A549 (cell line): ENCODE measurements around the gene SEMA3C. TPM values are rescaled to one million over a fixed set of nuclear protein-coding genes. Genes with fewer than 3 reads are reported as not detected.
A peak's percentile ranks its signal among the peaks of the same experiment; 100 is the strongest.

ENCODE experiments used
- ATAC-seq, 2 experiments: fragments of 200-7000 bp in 1 of 2; fragments of >200 bp in 1 of 2; cut with Nextera tagmentation in 1 of 2; cut with Tn5 transposase in 1 of 2; 3 replicates each; pipeline versions ENCODE4 v1.8.0 to v1.9.1; 2018 to 2020; ENCODE audit warnings: mild to moderate bottlenecking in 1 of 2, moderate library complexity in 1 of 2
- CTCF ChIA-PET: fragments of 300-600 bp; sonication (Branson Sonifier 250); formaldehyde crosslinking; extraction: SDS; loops from one replicate; lab custom pipeline; 2021; ENCODE audit warnings: antibody characterized with exemption, inconsistent platforms; lab: Yijun Ruan, JAX
- POLR2A ChIA-PET: fragments of 350-600 bp; formaldehyde crosslinking; extraction: SDS; loops from one replicate; lab custom pipeline; 2021; ENCODE audit warnings: antibody characterized with exemption, inconsistent platforms; lab: Yijun Ruan, JAX
- DNase-seq, 2 experiments: peaks; one replicate each; pipeline versions ENCODE4 v3.0.0 to v3.0.0-alpha.2; 2011 to 2016; ENCODE audit warnings: low read depth in 1 of 2, low spot score in 1 of 2
- FAIRE-seq: peaks from 2 replicates; lab custom pipeline; 2011; peaks lifted over from hg19 to GRCh38; lab: Jason Lieb, UNC
- H3K27ac ChIP-seq, 2 experiments: fragments of >200 bp; sonication (Bioruptor Twin); formaldehyde crosslinking; 3 replicates each; pipeline ENCODE4 v1.5.1; 2016 to 2017
- H3K4me1 ChIP-seq: fragments of >200 bp; sonication (Bioruptor Twin); formaldehyde crosslinking; 3 replicates; pipeline ENCODE4 v1.6.1; 2016
- H3K4me2 ChIP-seq: fragments of >200 bp; sonication (Bioruptor Twin); formaldehyde crosslinking; 3 replicates; pipeline ENCODE4 v1.6.1; 2016
- H3K4me3 ChIP-seq: fragments of >200 bp; sonication (Bioruptor Twin); formaldehyde crosslinking; 3 replicates; pipeline ENCODE4 v1.5.1; 2016
- H3K9me3 ChIP-seq: fragments of >200 bp; sonication (Bioruptor Twin); formaldehyde crosslinking; 3 replicates; pipeline ENCODE4 v1.6.1; 2016
- CBX2 ChIP-seq: fragments of 200-600 bp; sonication (generic); IDR thresholded peaks from 2 replicates; pipeline ENCODE4 v1.6.1; 2016; ENCODE audit warnings: low read depth, mild to moderate bottlenecking, borderline replicate concordance
- CBX8 ChIP-seq: fragments of 200-600 bp; sonication (generic); IDR thresholded peaks from 2 replicates; pipeline ENCODE4 v1.6.1; 2016
- FOSL2 ChIP-seq, 2 experiments: fragments of 450-650 bp in 1 of 2; fragments of >200 bp in 1 of 2; sonication (Bioruptor Twin) in 1 of 2; formaldehyde crosslinking; IDR thresholded peaks; 2 replicates each; pipeline versions ENCODE4 v1.5.0 to v1.6.1; 2016 to 2020; ENCODE audit warnings: mild to moderate bottlenecking in 1 of 2, moderate library complexity in 1 of 2
- FOXS1 ChIP-seq: fragments of 250-450 bp; sonication (Bioruptor Pico); IDR thresholded peaks from 2 replicates; pipeline ENCODE4 v1.5.0; 2020; ENCODE audit warnings: mild to moderate bottlenecking, moderate library complexity
- HOXB13 ChIP-seq: fragments of 250-450 bp; sonication (Bioruptor Pico); IDR thresholded peaks from 2 replicates; pipeline ENCODE4 v1.5.0; 2020; ENCODE audit warnings: low read depth, mild to moderate bottlenecking, moderate library complexity
- NR3C1 ChIP-seq: fragments of >200 bp; sonication (Bioruptor Twin); formaldehyde crosslinking; IDR thresholded peaks from 3 replicates; pipeline ENCODE4 v1.6.1; 2017
- RAD21 ChIP-seq, 2 experiments: fragments of >200 bp in 1 of 2; sonication (Bioruptor Twin) in 1 of 2; formaldehyde crosslinking in 1 of 2; IDR thresholded peaks in 1 of 2; conservative IDR thresholded peaks in 1 of 2; 2 replicates in 1 of 2; 3 replicates in 1 of 2; pipeline ENCODE4 v1.6.1; 2012 to 2018; ENCODE audit warnings: inconsistent platforms in 1 of 2
- RNF2 ChIP-seq: fragments of 200-600 bp; sonication (generic); IDR thresholded peaks from 2 replicates; pipeline ENCODE4 v1.6.1; 2016; ENCODE audit warnings: low read depth, mild to moderate bottlenecking, antibody characterized with exemption, moderate library complexity, borderline replicate concordance
- SMC3 ChIP-seq: fragments of >200 bp; sonication (Bioruptor Twin); formaldehyde crosslinking; IDR thresholded peaks from 3 replicates; pipeline ENCODE4 v1.6.1; 2018; ENCODE audit warnings: inconsistent platforms
- TFCP2L1 ChIP-seq: fragments of 250-450 bp; sonication (Bioruptor Pico); IDR thresholded peaks from 2 replicates; pipeline ENCODE4 v1.5.0; 2021; ENCODE audit warnings: mild to moderate bottlenecking
- TP53 ChIP-seq: fragments of 250-450 bp; sonication (Bioruptor Pico); IDR thresholded peaks from 2 replicates; pipeline ENCODE4 v1.5.0; 2021; ENCODE audit warnings: mild to moderate bottlenecking, moderate library complexity
- ZSCAN20 ChIP-seq: fragments of 250-450 bp; sonication (Bioruptor Pico); IDR thresholded peaks from 2 replicates; pipeline ENCODE4 v1.8.0; 2022; ENCODE audit warnings: mild to moderate bottlenecking, moderate library complexity
- WGBS: methylation state at CpG from one replicate; pipeline ENCODE4 v1.1.6; 2017; ENCODE audit errors: missing lambda C conversion rate; 5-methylcytosine and 5-hydroxymethylcytosine counted together
- polyA plus RNA-seq, 4 experiments: library from polyadenylated mRNA; depleted of rRNA in 3 of 4; stranded (reverse); fragments of >200 nt; fragmentation: RNase III in 1 of 4; extraction: RNeasy Plus Mini Kit Qiagen cat#74134 plus additional on column Dnase treatment in 1 of 4; gene quantifications; 2 replicates in 3 of 4; 3 replicates in 1 of 4; pipeline ENCODE4 v1.2.3, GENCODE V29; 2011 to 2017
- TF ChIP-seq, protein P1 (sequence below): IDR thresholded peaks from 2 replicates; pipeline ENCODE4 v1.6.1; 2012
- TF ChIP-seq, protein P2 (sequence below): fragments of 200-600 bp; sonication (generic); IDR thresholded peaks from 2 replicates; pipeline ENCODE4 v1.6.1; 2016; ENCODE audit warnings: antibody characterized with exemption, mild to moderate bottlenecking, moderate library complexity
- TF ChIP-seq, protein P3 (sequence below): fragments of >200 bp; sonication (Bioruptor Twin); formaldehyde crosslinking; IDR thresholded peaks from 3 replicates; pipeline ENCODE4 v1.6.1; 2016
- TF ChIP-seq, protein P4 (sequence below): fragments of 250-450 bp; sonication (Bioruptor Pico); IDR thresholded peaks from 2 replicates; pipeline ENCODE4 v1.5.0; 2021; ENCODE audit warnings: mild to moderate bottlenecking, moderate library complexity, borderline replicate concordance
- TF ChIP-seq, protein P5 (sequence below): IDR thresholded peaks from 2 replicates; pipeline ENCODE4 v1.6.1; 2012

Gene SEMA3C
- polyA plus RNA-seq, 2 of the 4 experiments (the other 2 are of a cell fraction), result 78.1 to 212 TPM

DNA sequence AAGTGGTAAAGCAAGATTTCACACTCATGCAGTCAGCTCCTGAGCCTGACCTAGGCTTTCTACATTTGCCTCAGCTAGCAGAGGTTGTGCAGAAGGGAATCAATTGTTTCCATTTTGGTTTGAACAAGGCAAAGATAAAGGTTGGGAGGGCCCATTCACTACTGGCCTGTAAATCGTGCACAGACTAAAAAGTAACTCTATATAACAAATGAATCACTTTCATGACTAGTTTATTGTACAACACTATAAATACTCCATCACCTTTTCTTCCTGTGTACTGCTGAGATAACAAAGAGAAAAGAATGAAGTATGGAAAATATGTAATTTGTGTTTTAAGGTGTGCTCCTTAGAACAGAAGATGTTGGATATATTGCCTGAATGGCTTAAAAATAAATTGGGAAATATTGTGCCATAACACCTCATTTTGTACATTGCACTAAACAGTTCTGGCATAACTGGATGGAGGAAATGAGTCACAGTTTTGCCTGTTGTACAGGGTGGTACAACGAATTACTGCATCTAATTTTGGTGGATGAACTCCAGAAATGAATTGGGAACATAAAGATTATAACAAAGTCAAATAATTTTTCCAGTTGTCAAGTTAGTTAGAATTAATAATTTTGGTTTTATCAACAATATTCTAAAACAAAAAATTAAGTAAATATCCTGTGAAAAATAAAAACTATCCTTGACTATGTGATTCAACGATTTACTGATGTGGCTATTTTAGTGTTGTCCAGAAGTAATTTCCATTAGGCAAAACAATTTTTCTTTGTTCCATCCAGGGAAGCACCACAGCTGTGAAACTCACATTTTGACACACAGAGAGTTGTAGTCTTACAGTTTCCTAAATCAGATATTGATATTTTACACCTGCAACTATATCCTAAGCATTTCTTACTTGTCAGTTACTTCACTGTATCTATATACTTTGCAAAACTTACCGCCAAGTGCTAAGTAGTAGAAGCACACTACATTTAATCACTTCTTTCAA, 18.0 kb downstream of the SEMA3C start:
- CTCF ChIA-PET, result no interaction called here
- POLR2A ChIA-PET, result no interaction called here
- Histone ChIP-seq H3K27ac (peak overlapping the region; percentile 57 to 67), H3K4me3 (no peak overlapping the region), H3K4me1 (peaks cover 73% of the 10 kb centered on the region), H3K4me2 (peak overlapping the region; percentile 53), H3K9me3 (no peaks in the 10 kb centered on the region)
- DNase-seq (no peak), FAIRE-seq (no peak), ATAC-seq (peak in 1 of 2 experiments; percentile 26; a peak in 2 of 6 replicates)
- TF ChIP-seq TFCP2L1 (CRISPR knock-in tag) (no peak), FOSL2 (IDR thresholded peaks at IDR 0.05) (no peak), FOSL2 (CRISPR knock-in tag; IDR thresholded peaks at IDR 0.05) (peak; percentile 73), FOXS1 (no peak)
- TF ChIP-seq, protein P1, sequence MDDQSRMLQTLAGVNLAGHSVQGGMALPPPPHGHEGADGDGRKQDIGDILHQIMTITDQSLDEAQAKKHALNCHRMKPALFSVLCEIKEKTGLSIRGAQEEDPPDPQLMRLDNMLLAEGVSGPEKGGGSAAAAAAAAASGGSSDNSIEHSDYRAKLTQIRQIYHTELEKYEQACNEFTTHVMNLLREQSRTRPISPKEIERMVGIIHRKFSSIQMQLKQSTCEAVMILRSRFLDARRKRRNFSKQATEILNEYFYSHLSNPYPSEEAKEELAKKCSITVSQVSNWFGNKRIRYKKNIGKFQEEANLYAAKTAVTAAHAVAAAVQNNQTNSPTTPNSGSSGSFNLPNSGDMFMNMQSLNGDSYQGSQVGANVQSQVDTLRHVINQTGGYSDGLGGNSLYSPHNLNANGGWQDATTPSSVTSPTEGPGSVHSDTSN, result no peak
- TF ChIP-seq, protein P2, sequence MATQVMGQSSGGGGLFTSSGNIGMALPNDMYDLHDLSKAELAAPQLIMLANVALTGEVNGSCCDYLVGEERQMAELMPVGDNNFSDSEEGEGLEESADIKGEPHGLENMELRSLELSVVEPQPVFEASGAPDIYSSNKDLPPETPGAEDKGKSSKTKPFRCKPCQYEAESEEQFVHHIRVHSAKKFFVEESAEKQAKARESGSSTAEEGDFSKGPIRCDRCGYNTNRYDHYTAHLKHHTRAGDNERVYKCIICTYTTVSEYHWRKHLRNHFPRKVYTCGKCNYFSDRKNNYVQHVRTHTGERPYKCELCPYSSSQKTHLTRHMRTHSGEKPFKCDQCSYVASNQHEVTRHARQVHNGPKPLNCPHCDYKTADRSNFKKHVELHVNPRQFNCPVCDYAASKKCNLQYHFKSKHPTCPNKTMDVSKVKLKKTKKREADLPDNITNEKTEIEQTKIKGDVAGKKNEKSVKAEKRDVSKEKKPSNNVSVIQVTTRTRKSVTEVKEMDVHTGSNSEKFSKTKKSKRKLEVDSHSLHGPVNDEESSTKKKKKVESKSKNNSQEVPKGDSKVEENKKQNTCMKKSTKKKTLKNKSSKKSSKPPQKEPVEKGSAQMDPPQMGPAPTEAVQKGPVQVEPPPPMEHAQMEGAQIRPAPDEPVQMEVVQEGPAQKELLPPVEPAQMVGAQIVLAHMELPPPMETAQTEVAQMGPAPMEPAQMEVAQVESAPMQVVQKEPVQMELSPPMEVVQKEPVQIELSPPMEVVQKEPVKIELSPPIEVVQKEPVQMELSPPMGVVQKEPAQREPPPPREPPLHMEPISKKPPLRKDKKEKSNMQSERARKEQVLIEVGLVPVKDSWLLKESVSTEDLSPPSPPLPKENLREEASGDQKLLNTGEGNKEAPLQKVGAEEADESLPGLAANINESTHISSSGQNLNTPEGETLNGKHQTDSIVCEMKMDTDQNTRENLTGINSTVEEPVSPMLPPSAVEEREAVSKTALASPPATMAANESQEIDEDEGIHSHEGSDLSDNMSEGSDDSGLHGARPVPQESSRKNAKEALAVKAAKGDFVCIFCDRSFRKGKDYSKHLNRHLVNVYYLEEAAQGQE, result no peak
- 32% methylated on average over 4 of the region's 4 CpGs for WGBS

DNA sequence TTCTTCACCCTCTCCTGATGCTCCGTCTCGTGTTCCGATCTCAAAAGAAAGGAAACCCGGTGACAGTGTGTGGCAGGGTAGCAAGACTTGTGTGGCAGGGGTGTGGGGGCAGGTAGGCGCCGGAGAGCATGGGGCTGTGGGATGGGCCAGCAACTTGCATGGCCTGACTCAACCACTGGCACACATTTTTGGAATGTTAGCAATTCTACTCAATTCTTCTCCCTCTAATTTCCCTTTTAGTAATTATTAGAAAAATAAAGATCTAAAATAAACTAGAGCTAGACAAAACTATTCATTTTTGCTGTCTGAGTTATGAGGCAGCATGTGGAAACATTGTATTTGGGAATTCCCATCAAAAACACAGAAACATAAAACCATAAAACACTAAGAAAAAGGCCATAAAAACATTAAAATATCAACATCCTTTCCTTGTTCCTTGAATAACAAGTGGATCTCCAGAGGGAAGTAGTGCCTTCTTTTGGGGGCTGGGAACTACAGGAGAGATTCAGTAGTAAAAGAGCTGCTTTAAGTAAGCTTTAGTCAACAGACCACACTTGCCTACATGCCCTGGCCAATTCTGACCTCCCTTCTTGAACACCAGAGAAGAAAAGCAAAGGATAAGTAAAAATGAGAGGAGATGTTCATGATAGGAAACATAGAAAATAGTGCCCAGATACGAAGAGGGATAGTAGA, 21.8 kb downstream of the SEMA3C start:
- ChIA-PET POLR2A (interaction anchor here (1.0 to 1.2 kb wide), 2 partner anchors 9 to 13 kb away, joined by 4 to 5 read pairs; no protein-coding TSS in a partner anchor), CTCF (interaction anchor here (0.7 to 1.4 kb wide), 6 partner anchors 13 to 1156 kb away, joined by 3 to 5 read pairs (median 3); no protein-coding TSS in a partner anchor)
- peak; percentile 37 to 57; a peak in 4 of 6 replicates for ATAC-seq
- WGBS, result 83% methylated on average over 7 of the region's 7 CpGs
- Histone ChIP-seq H3K9me3 (no peaks in the 10 kb centered on the region), H3K27ac (peak overlapping the region; percentile 58 to 76), H3K4me3 (no peak overlapping the region), H3K4me1 (peaks cover 67% of the 10 kb centered on the region), H3K4me2 (peak overlapping the region; percentile 48)
- FAIRE-seq, result peak; percentile 61
- DNase-seq, result no peak
- TF ChIP-seq, protein P2, result no peak
- TF ChIP-seq, protein P1, result no peak
- no peak for TF ChIP-seq RNF2
- no peak for TF ChIP-seq HOXB13 (CRISPR knock-in tag)
- no peak for TF ChIP-seq CBX8
- TF ChIP-seq TP53, result no peak
- no peak for TF ChIP-seq TFCP2L1 (CRISPR knock-in tag)
- no peak for TF ChIP-seq RAD21 (conservative IDR thresholded peaks at IDR 0.05 in 1 of 2, IDR thresholded peaks at IDR 0.05 in 1 of 2)
- TF ChIP-seq, protein P3, sequence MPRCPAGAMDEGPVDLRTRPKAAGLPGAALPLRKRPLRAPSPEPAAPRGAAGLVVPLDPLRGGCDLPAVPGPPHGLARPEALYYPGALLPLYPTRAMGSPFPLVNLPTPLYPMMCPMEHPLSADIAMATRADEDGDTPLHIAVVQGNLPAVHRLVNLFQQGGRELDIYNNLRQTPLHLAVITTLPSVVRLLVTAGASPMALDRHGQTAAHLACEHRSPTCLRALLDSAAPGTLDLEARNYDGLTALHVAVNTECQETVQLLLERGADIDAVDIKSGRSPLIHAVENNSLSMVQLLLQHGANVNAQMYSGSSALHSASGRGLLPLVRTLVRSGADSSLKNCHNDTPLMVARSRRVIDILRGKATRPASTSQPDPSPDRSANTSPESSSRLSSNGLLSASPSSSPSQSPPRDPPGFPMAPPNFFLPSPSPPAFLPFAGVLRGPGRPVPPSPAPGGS, result no peak
- no peak for TF ChIP-seq CBX2
- no peak for TF ChIP-seq ZSCAN20
- TF ChIP-seq FOXS1, result no peak
- TF ChIP-seq NR3C1, result no peak
- TF ChIP-seq, protein P4, sequence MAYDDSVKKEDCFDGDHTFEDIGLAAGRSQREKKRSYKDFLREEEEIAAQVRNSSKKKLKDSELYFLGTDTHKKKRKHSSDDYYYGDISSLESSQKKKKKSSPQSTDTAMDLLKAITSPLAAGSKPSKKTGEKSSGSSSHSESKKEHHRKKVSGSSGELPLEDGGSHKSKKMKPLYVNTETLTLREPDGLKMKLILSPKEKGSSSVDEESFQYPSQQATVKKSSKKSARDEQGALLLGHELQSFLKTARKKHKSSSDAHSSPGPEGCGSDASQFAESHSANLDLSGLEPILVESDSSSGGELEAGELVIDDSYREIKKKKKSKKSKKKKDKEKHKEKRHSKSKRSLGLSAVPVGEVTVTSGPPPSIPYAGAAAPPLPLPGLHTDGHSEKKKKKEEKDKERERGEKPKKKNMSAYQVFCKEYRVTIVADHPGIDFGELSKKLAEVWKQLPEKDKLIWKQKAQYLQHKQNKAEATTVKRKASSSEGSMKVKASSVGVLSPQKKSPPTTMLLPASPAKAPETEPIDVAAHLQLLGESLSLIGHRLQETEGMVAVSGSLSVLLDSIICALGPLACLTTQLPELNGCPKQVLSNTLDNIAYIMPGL, result no peak
- TF ChIP-seq, protein P5, sequence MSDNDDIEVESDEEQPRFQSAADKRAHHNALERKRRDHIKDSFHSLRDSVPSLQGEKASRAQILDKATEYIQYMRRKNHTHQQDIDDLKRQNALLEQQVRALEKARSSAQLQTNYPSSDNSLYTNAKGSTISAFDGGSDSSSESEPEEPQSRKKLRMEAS, result no peak
- no peak for TF ChIP-seq SMC3
